K562 (cell line): Measurements from ENCODE around the gene RFX3. TPM values are rescaled to one million over a fixed set of nuclear protein-coding genes. Genes with fewer than 3 reads are reported as not detected.

Experiments
- ATAC-seq: fragments of 200-7000 bp; cut with Tn5 transposase; 3 replicates; pipeline ENCODE4 v1.9.1; 2020; ENCODE audit warnings: moderate library complexity
- BruUV-seq: library from RNA; stranded (reverse); fragments of 400-500 nt; replicated peaks from 2 replicates; lab custom pipeline; 2021; lab: Mats Ljungman, UMichigan
- CTCF ChIA-PET: fragments of 300-600 bp; formaldehyde crosslinking; extraction: SDS; loops from one replicate; lab custom pipeline; 2021; ENCODE audit warnings: low intra/inter-chr PET ratio; lab: Yijun Ruan, JAX
- POLR2A ChIA-PET: fragments of 300-600, 350-650 bp; sonication (Branson Sonifier 250); formaldehyde crosslinking; extraction: SDS; loops from one replicate; lab custom pipeline; 2021; ENCODE audit warnings: antibody characterized with exemption, inconsistent platforms; lab: Yijun Ruan, JAX
- DNase-seq, 4 experiments: peaks; one replicate each; pipeline versions ENCODE4 v3.0.0 to v3.0.0-alpha.2; 2011 to 2018; ENCODE audit warnings: low spot score in 3 of 4, mixed read lengths in 3 of 4; ENCODE audit errors: extremely low read depth in 1 of 4
- FAIRE-seq: peaks from 2 replicates; lab custom pipeline; 2011; peaks lifted over from hg19 to GRCh38; lab: Jason Lieb, UNC
- H2AFZ ChIP-seq: 2 replicates; pipeline ENCODE4 v1.6.0; 2011; ENCODE audit warnings: low read depth, low read length, control low read depth, inconsistent platforms
- H3K27ac ChIP-seq: fragments of 200-600 bp; 3 replicates; pipeline ENCODE4 v1.8.0; 2011; ENCODE audit warnings: low read depth, mild to moderate bottlenecking, control low read depth, inconsistent platforms, low read length, moderate library complexity, mixed read lengths; ENCODE audit errors: extremely low read depth
- H3K27me3 ChIP-seq, 2 experiments: fragments of 300-600 bp in 1 of 2; 2 replicates in 1 of 2; 3 replicates in 1 of 2; pipeline versions ENCODE4 v1.6.0 to v1.8.0; 2011; ENCODE audit warnings: inconsistent platforms in 2 of 2, low read length in 2 of 2, mild to moderate bottlenecking in 1 of 2, mixed read lengths in 1 of 2, moderate library complexity in 1 of 2; ENCODE audit not compliant: control insufficient read depth in 2 of 2, insufficient read depth in 2 of 2
- H3K36me3 ChIP-seq: fragments of 300-600 bp; 3 replicates; pipeline ENCODE4 v1.8.0; 2011; ENCODE audit warnings: mild to moderate bottlenecking, low read length, inconsistent platforms; ENCODE audit not compliant: control insufficient read depth, insufficient read depth
- H3K4me1 ChIP-seq, 2 experiments: fragments of 200-600 bp in 1 of 2; replicated peaks in 1 of 2; 2 replicates in 1 of 2; 3 replicates in 1 of 2; pipeline versions ENCODE4 v1.5.1 to v1.8.0; 2011; ENCODE audit warnings: inconsistent platforms in 2 of 2, low read length in 2 of 2, mild to moderate bottlenecking in 1 of 2, mixed read lengths in 1 of 2, moderate library complexity in 1 of 2; ENCODE audit not compliant: control insufficient read depth in 2 of 2, insufficient read depth in 2 of 2
- H3K4me2 ChIP-seq: 2 replicates; pipeline ENCODE4 v1.6.1; 2011; ENCODE audit warnings: low read length, control low read depth, inconsistent platforms, mixed read lengths; ENCODE audit not compliant: insufficient read depth
- H3K4me3 ChIP-seq: fragments of 200-600 bp; sonication (generic), shearing (Covaris generic); 2 replicates; pipeline ENCODE4 v1.5.1; 2016; ENCODE audit warnings: control low read depth, inconsistent platforms
- H3K79me2 ChIP-seq: fragments of 200-600 bp; 3 replicates; pipeline ENCODE4 v1.8.0; 2011; ENCODE audit warnings: low read length, inconsistent platforms; ENCODE audit not compliant: control insufficient read depth, insufficient read depth
- H3K9ac ChIP-seq, 2 experiments: 2 replicates each; pipeline versions ENCODE4 v1.6.0 to v1.6.1; 2011; ENCODE audit warnings: low read depth in 2 of 2, low read length in 2 of 2, control low read depth in 1 of 2, inconsistent platforms in 1 of 2, mild to moderate bottlenecking in 1 of 2, mixed read lengths in 1 of 2; ENCODE audit not compliant: insufficient read depth in 1 of 2
- H3K9me1 ChIP-seq: one replicate; pipeline ENCODE4 v1.6.0; 2011; ENCODE audit warnings: inconsistent platforms, mild to moderate bottlenecking, low read length, moderate library complexity; ENCODE audit not compliant: control insufficient read depth, insufficient read depth
- H3K9me3 ChIP-seq: replicated peaks from 2 replicates; pipeline ENCODE4 v1.5.1; 2011; ENCODE audit warnings: low read depth, low read length, inconsistent platforms; ENCODE audit not compliant: control insufficient read depth, insufficient read depth
- H4K20me1 ChIP-seq: replicated peaks from 2 replicates; pipeline ENCODE4 v1.6.1; 2011; ENCODE audit warnings: low read length, inconsistent platforms, mixed read lengths; ENCODE audit not compliant: control insufficient read depth, insufficient read depth
- CBFB ChIP-seq: sonication (generic); formaldehyde crosslinking; IDR thresholded peaks from 2 replicates; pipeline ENCODE4 v1.4.0; 2020; ENCODE audit warnings: mild to moderate bottlenecking, missing genetic modification reagents
- ETV6 ChIP-seq, 3 experiments: fragments of 150-350 bp in 1 of 3; sonication (generic) in 1 of 3; formaldehyde crosslinking in 1 of 3; IDR thresholded peaks; 2 replicates each; pipeline versions ENCODE4 v1.6.1 to v1.8.0; 2014 to 2022; ENCODE audit warnings: borderline replicate concordance in 2 of 3, low read depth in 2 of 3, antibody characterized with exemption in 1 of 3, low read length in 1 of 3, mild to moderate bottlenecking in 1 of 3, missing genetic modification reagents in 1 of 3
- HMGN3 ChIP-seq: IDR thresholded peaks from 2 replicates; pipeline ENCODE4 v1.6.1; 2011; ENCODE audit warnings: borderline replicate concordance, low read depth, mild to moderate bottlenecking, mixed read lengths, low read length; ENCODE audit not compliant: insufficient read length; ENCODE audit errors: extremely low read depth
- KLF6 ChIP-seq: fragments of 250-450 bp; sonication (Bioruptor Pico); IDR thresholded peaks from 2 replicates; pipeline ENCODE4 v1.4.0; 2020; ENCODE audit warnings: mild to moderate bottlenecking, moderate library complexity, borderline replicate concordance
- NR1H2 ChIP-seq: sonication (generic); formaldehyde crosslinking; IDR thresholded peaks from 2 replicates; pipeline ENCODE4 v1.4.0; 2020; ENCODE audit warnings: mild to moderate bottlenecking, missing genetic modification reagents
- NRF1 ChIP-seq, 2 experiments: fragments of 450-650 bp; IDR thresholded peaks in 1 of 2; conservative IDR thresholded peaks in 1 of 2; 2 replicates each; pipeline ENCODE4 v1.6.1; 2014; ENCODE audit warnings: mild to moderate bottlenecking in 2 of 2
- PHF8 ChIP-seq: fragments of 200-600 bp; sonication (generic); IDR thresholded peaks from 2 replicates; pipeline ENCODE4 v1.6.1; 2012; ENCODE audit warnings: mixed run types, mild to moderate bottlenecking, inconsistent platforms, low read length, moderate library complexity, borderline replicate concordance
- RBM25 ChIP-seq: fragments of 200-400 bp; formaldehyde crosslinking; IDR thresholded peaks from 2 replicates; pipeline ENCODE4 v1.6.1; 2018; ENCODE audit warnings: low read length, low read depth, moderate library complexity; ENCODE audit not compliant: severe bottlenecking
- U2AF1 ChIP-seq: fragments of 200-400 bp; formaldehyde crosslinking; optimal IDR thresholded peaks from 2 replicates; pipeline ENCODE3; 2017; ENCODE audit warnings: mild to moderate bottlenecking, low read depth, low read length, moderate library complexity
- ZNF121 ChIP-seq: sonication (generic); formaldehyde crosslinking; conservative IDR thresholded peaks from 2 replicates; pipeline ENCODE4 v1.8.0; 2022; ENCODE audit warnings: missing genetic modification reagents
- WGBS: fragments of 100-300 bp; shearing (Covaris generic); methylation state at CpG from one replicate; pipeline ENCODE4 v1.1.6; 2016; ENCODE audit warnings: low coverage, mixed read lengths; ENCODE audit not compliant: insufficient coverage; ENCODE audit errors: missing lambda C conversion rate; 5-methylcytosine and 5-hydroxymethylcytosine counted together
- in situ Hi-C: fragments of 300-500 bp; cut with MboI; formaldehyde crosslinking; loops from 4 replicates; pipeline ENCODE4 v1.15.0; 2018; ENCODE audit warnings: inconsistent platforms, mixed read lengths
- intact Hi-C: fragments of 100-400 bp; cut with micrococcal nuclease; formaldehyde crosslinking; loops from 2 replicates; pipeline ENCODE4 v1.14.2; 2022
- polyA plus RNA-seq, 8 experiments: library from polyadenylated mRNA; depleted of rRNA in 4 of 8; stranded (reverse) in 5 of 8; unstranded in 3 of 8; fragments of >200 nt; fragmentation: Nextera tagmentation in 2 of 8; fragmentation: Illumina TruSeq in 1 of 8; extraction: Ambion mirVana in 2 of 8; extraction: Trizol in 1 of 8; gene quantifications; 2 replicates each; pipeline versions ENCODE4 v1.2.1 to v1.2.3, GENCODE V29; 2011 to 2014; ENCODE audit warnings: inconsistent platforms in 1 of 8, missing spikeins in 1 of 8
- total RNA-seq, 7 experiments: library from RNA; depleted of rRNA in 6 of 7; stranded (reverse); fragments of >200 nt in 6 of 7; fragmentation: Illumina TruSeq in 2 of 7; extraction: Trizol in 2 of 7; gene quantifications; 2 replicates each; pipeline versions ENCODE4 v1.2.1 to v1.2.3, GENCODE V29; 2011 to 2021; ENCODE audit warnings: low replicate concordance in 1 of 7
- TF ChIP-seq, protein P1 (sequence below): fragments of 250-450 bp; sonication (Bioruptor Pico); IDR thresholded peaks from 2 replicates; pipeline ENCODE4 v1.5.0; 2020; ENCODE audit warnings: mild to moderate bottlenecking, borderline replicate concordance
- TF ChIP-seq, protein P2 (sequence below): sonication (generic); formaldehyde crosslinking; IDR thresholded peaks from 2 replicates; pipeline ENCODE4 v1.8.0; 2023; ENCODE audit warnings: missing genetic modification reagents, mild to moderate bottlenecking, borderline replicate concordance

The RFX3 gene
- total and polyA plus RNA-seq, 9 of the 15 experiments (the other 6 are each of a cell fraction or from before 2014, with no cell fraction given), result 0.86 to 4.9 (median 2.0) TPM

DNA sequence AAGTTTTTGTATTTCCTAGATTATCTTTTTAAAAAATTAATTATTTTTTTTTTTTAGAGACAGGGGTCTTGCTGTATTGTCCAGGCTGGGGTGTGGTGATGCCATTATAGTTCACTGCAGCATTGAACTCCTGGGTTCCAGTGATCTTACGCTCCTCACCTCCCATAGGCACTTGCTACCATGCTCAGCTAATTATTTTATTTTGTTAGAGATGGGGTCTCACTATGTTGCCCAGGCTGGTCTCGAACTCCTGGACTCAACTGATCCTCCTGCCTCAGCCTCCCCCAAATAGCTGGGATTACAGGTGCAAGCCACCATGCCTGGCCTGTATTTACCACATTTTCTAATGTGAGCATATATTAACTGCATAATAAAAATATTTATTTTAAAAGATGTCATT is 274.5 kb downstream of the RFX3 start:
- Histone ChIP-seq H3K27me3 (no peaks in the 10 kb centered on the region), H3K9ac (no peak overlapping the region), H3K9me3 (no peaks in the 10 kb centered on the region), H3K27ac (no peak overlapping the region), H3K4me1 (no peaks in the 10 kb centered on the region), H2AFZ (no peak overlapping the region), H3K79me2 (no peaks in the 10 kb centered on the region), H4K20me1 (no peaks in the 10 kb centered on the region), H3K4me3 (no peak overlapping the region), H3K4me2 (no peak overlapping the region), H3K36me3 (no peaks in the 10 kb centered on the region), H3K9me1 (no peaks in the 10 kb centered on the region)
- ChIA-PET POLR2A (interaction anchor here (0.7 kb wide), 1 partner anchor 113 kb away, joined by 3 read pairs; no protein-coding TSS in a partner anchor), CTCF (no interaction called here)
- intact Hi-C loops (no loop called here), in situ Hi-C loops (no loop called here)
- no TSS peak for BruUV-seq
- ATAC-seq (no peak), FAIRE-seq (no peak), DNase-seq (no peak)
- TF ChIP-seq ETV6 (IDR thresholded peaks at IDR 0.05; ENCODE audit: borderline replicate concordance in 1 of 2, low read depth in 2 of 2, low read length in 1 of 2), result no peak
- no peak for TF ChIP-seq ETV6 (CRISPR knock-in tag; IDR thresholded peaks at IDR 0.05; ENCODE audit: borderline replicate concordance)
- peak; percentile 89 for TF ChIP-seq ZNF121 (CRISPR knock-in tag)
- no peak for TF ChIP-seq NRF1 (conservative IDR thresholded peaks at IDR 0.05 in 1 of 2, IDR thresholded peaks at IDR 0.05 in 1 of 2)
- TF ChIP-seq PHF8, result no peak
- TF ChIP-seq HMGN3, result no peak
- TF ChIP-seq KLF6, result no peak
- TF ChIP-seq U2AF1, result no peak
- TF ChIP-seq, protein P1, sequence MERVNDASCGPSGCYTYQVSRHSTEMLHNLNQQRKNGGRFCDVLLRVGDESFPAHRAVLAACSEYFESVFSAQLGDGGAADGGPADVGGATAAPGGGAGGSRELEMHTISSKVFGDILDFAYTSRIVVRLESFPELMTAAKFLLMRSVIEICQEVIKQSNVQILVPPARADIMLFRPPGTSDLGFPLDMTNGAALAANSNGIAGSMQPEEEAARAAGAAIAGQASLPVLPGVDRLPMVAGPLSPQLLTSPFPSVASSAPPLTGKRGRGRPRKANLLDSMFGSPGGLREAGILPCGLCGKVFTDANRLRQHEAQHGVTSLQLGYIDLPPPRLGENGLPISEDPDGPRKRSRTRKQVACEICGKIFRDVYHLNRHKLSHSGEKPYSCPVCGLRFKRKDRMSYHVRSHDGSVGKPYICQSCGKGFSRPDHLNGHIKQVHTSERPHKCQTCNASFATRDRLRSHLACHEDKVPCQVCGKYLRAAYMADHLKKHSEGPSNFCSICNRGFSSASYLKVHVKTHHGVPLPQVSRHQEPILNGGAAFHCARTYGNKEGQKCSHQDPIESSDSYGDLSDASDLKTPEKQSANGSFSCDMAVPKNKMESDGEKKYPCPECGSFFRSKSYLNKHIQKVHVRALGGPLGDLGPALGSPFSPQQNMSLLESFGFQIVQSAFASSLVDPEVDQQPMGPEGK, result no peak
- no peak for TF ChIP-seq CBFB (CRISPR knock-in tag)
- peak; percentile 9 for TF ChIP-seq RBM25
- TF ChIP-seq NR1H2, result no peak
- TF ChIP-seq, protein P2, sequence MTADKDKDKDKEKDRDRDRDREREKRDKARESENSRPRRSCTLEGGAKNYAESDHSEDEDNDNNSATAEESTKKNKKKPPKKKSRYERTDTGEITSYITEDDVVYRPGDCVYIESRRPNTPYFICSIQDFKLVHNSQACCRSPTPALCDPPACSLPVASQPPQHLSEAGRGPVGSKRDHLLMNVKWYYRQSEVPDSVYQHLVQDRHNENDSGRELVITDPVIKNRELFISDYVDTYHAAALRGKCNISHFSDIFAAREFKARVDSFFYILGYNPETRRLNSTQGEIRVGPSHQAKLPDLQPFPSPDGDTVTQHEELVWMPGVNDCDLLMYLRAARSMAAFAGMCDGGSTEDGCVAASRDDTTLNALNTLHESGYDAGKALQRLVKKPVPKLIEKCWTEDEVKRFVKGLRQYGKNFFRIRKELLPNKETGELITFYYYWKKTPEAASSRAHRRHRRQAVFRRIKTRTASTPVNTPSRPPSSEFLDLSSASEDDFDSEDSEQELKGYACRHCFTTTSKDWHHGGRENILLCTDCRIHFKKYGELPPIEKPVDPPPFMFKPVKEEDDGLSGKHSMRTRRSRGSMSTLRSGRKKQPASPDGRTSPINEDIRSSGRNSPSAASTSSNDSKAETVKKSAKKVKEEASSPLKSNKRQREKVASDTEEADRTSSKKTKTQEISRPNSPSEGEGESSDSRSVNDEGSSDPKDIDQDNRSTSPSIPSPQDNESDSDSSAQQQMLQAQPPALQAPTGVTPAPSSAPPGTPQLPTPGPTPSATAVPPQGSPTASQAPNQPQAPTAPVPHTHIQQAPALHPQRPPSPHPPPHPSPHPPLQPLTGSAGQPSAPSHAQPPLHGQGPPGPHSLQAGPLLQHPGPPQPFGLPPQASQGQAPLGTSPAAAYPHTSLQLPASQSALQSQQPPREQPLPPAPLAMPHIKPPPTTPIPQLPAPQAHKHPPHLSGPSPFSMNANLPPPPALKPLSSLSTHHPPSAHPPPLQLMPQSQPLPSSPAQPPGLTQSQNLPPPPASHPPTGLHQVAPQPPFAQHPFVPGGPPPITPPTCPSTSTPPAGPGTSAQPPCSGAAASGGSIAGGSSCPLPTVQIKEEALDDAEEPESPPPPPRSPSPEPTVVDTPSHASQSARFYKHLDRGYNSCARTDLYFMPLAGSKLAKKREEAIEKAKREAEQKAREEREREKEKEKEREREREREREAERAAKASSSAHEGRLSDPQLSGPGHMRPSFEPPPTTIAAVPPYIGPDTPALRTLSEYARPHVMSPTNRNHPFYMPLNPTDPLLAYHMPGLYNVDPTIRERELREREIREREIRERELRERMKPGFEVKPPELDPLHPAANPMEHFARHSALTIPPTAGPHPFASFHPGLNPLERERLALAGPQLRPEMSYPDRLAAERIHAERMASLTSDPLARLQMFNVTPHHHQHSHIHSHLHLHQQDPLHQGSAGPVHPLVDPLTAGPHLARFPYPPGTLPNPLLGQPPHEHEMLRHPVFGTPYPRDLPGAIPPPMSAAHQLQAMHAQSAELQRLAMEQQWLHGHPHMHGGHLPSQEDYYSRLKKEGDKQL (CRISPR knock-in tag), result no peak
- 54% methylated on average over 2 of the region's 2 CpGs for WGBS
